ENCODE data around the gene PLD4. TPM values are rescaled to one million over a fixed set of nuclear protein-coding genes. Genes with fewer than 3 reads are reported as not detected.

The PLD4 gene
- polyA plus RNA-seq, 1 donor = 11.1 TPM

GRCh38 chr14:104936361-104937155, 11.9 kb downstream of the PLD4 start:
- no peak for DNase-seq
- no CpG with 5 or more reads among the region's 10 CpGs for WGBS (ENCODE audit: insufficient coverage, low lambda C conversion rate)
- H3K36me3 ChIP-seq (ENCODE audit: control insufficient read depth, insufficient read depth, low read length) = no peaks in the 10 kb centered on the region

GRCh38 chr14:104937161-104937560, 12.5 kb downstream of the PLD4 start:
- Histone ChIP-seq H3K36me3 (ENCODE audit: control insufficient read depth, insufficient read depth, low read length) (no peaks in the 10 kb centered on the region), H3K27ac (ENCODE audit: low read length) (no peak overlapping the region), H3K9me3 (ENCODE audit: control insufficient read depth, low read depth, low read length) (peaks cover 10% of the 10 kb centered on the region), H3K27me3 (ENCODE audit: control insufficient read depth, insufficient read depth, low read length) (peaks cover 72% of the 10 kb centered on the region), H3K4me3 (ENCODE audit: low read length) (no peak overlapping the region), H3K4me1 (ENCODE audit: control insufficient read depth, insufficient read depth, low read length) (peaks cover 5% of the 10 kb centered on the region)
- no CpG with 5 or more reads among the region's 4 CpGs for WGBS (ENCODE audit: insufficient coverage, low lambda C conversion rate)
- DNase-seq = no peak

More at GRCh38 chr14:104936361-104937155, 11.9 kb downstream of the PLD4 start:
- Histone ChIP-seq H3K27ac (ENCODE audit: low read length) (no peak overlapping the region), H3K4me1 (ENCODE audit: control insufficient read depth, insufficient read depth, low read length) (peaks cover 10% of the 10 kb centered on the region), H3K27me3 (ENCODE audit: control insufficient read depth, insufficient read depth, low read length) (peaks cover 78% of the 10 kb centered on the region), H3K4me3 (ENCODE audit: low read length) (no peak overlapping the region), H3K9me3 (ENCODE audit: control insufficient read depth, low read depth, low read length) (peaks cover 16% of the 10 kb centered on the region)

DNA sequence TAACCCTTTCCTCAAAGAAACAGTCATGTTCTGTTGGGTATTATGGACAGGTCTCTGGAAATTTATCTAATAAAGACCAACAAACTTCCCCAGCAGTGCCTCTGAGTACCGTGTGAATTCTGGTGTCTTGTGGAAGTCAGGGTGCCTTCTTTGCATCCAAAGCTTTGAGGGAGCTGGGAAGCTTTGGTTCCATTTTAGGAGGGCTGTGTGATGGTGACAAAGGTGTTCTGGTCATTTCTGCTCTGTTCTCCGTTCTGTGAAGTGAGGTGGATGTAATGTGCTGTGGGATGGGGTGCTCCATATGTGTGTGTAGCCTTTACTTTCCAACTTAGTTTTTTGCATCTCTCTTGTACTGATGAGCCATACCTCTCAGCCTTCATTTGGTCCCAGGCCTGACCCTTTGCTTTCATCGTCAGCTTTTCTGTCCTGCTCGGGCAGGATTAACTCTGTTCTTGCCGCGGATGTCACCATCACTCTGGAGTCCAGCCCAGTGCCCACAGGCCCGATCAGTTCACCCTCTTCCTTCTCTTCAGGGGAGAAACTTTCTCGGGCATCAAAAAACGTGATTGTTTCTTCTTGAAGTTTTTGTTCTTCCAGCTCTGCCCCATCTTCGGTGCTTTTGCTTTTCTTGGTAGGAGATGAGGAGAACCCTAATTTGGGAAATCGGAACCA, 13.2 kb downstream of the PLD4 start:
- H3K27me3 ChIP-seq (ENCODE audit: control insufficient read depth, insufficient read depth, low read length) = peaks cover 65% of the 10 kb centered on the region
- no peaks in the 10 kb centered on the region for H3K36me3 ChIP-seq (ENCODE audit: control insufficient read depth, insufficient read depth, low read length)
- no peaks in the 10 kb centered on the region for H3K4me1 ChIP-seq (ENCODE audit: control insufficient read depth, insufficient read depth, low read length)
- WGBS (ENCODE audit: insufficient coverage, low lambda C conversion rate) = 40% methylated on average over 1 of the region's 11 CpGs
- H3K4me3 ChIP-seq (ENCODE audit: low read length) = no peak overlapping the region
- peaks cover 3% of the 10 kb centered on the region for H3K9me3 ChIP-seq (ENCODE audit: control insufficient read depth, low read depth, low read length)
- no peak overlapping the region for H3K27ac ChIP-seq (ENCODE audit: low read length)
- no peak for DNase-seq

DNA sequence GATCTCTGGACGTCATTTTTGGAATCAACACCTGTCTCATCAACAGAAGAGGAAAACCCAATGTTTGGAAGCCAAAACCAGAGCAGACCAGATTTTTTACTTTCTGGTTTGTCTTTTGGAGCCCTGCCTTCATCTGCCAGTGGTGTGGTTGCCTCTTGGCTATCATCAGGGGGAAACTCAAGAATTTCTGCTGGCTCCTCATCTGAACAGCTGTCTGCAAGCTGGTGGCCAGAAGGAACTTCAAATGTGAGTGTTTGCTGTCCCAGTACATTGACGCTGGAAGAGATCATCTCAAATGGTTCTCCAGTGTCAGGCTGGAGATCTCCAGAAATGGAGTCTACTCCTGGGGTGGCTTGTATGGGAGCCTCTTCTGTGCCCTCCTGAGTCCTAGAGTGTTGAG, 13.8 kb downstream of the PLD4 start:
- no CpG with 5 or more reads among the region's 2 CpGs for WGBS (ENCODE audit: insufficient coverage, low lambda C conversion rate)
- DNase-seq = no peak

DNA sequence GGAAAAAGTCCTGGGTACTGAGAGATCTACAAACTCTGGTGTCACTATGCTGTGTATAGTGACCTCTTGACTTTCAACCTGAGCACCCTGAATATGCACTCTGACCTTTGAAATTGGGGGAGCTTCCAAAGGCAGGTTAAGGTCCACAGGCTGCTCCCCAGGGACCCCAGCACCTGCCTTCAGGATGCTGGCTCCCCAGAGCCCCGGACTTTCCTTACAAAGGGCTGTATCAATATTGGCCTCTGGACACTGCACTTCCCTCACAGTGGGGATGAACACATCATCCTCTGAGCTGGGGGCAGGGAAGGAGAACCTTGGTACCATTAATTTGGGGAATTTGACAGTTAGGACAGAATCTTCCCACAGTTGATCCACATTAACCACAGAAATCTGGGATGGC, 14.3 kb downstream of the PLD4 start:
- WGBS (ENCODE audit: insufficient coverage, low lambda C conversion rate) = no CpG with 5 or more reads among the region's 1 CpG
- DNase-seq = no peak

More for the DNA sequence above, 13.8 kb downstream of the PLD4 start:
- Histone ChIP-seq H3K9me3 (ENCODE audit: control insufficient read depth, low read depth, low read length) (no peaks in the 10 kb centered on the region), H3K36me3 (ENCODE audit: control insufficient read depth, insufficient read depth, low read length) (no peaks in the 10 kb centered on the region), H3K4me3 (ENCODE audit: low read length) (no peak overlapping the region), H3K27ac (ENCODE audit: low read length) (no peak overlapping the region), H3K27me3 (ENCODE audit: control insufficient read depth, insufficient read depth, low read length) (peaks cover 61% of the 10 kb centered on the region), H3K4me1 (ENCODE audit: control insufficient read depth, insufficient read depth, low read length) (no peaks in the 10 kb centered on the region)

DNA sequence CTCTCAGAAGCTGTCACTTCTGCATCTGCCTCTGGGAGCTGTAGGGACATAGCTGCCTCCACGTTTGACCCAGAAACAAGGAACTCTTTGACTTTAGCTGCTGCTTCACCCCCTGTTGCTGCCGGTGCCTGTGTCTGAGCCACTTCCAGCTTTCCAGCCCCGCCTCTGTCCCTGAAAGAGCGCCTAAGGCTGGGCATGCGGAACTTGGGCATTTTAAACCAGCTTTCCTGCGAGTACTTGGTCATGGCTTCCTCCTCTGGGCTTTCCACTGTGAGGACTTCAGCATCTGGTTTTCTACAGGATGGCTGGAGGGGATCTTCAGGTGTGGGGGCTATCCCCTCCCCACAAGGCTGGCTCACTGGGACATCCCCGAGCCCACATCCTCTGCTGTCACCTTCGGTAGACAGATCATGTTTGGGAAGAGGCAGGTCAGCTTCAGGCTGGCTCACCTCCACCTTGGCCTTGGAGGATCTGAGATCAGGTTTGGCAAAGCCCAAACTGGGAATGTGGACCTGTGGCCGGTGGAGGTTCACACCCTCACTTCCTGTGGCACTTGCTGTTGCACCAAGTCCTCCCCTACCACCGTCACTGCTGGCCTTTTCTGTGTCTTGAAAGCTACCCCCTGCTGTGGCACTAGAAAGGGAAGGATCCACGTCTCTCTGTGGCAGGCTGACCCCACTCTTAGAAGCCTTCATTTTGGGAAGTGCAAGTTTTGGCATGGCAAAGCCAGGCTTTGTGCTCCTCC, 15.2 kb downstream of the PLD4 start:
- Histone ChIP-seq H3K27me3 (ENCODE audit: control insufficient read depth, insufficient read depth, low read length) (peaks cover 51% of the 10 kb centered on the region), H3K4me1 (ENCODE audit: control insufficient read depth, insufficient read depth, low read length) (no peaks in the 10 kb centered on the region), H3K36me3 (ENCODE audit: control insufficient read depth, insufficient read depth, low read length) (no peaks in the 10 kb centered on the region), H3K4me3 (ENCODE audit: low read length) (no peak overlapping the region), H3K27ac (ENCODE audit: low read length) (no peak overlapping the region), H3K9me3 (ENCODE audit: control insufficient read depth, low read depth, low read length) (no peaks in the 10 kb centered on the region)
- DNase-seq = no peak
- no CpG with 5 or more reads among the region's 11 CpGs for WGBS (ENCODE audit: insufficient coverage, low lambda C conversion rate)

More for the DNA sequence above, 14.3 kb downstream of the PLD4 start:
- Histone ChIP-seq H3K27me3 (ENCODE audit: control insufficient read depth, insufficient read depth, low read length) (peaks cover 60% of the 10 kb centered on the region), H3K36me3 (ENCODE audit: control insufficient read depth, insufficient read depth, low read length) (no peaks in the 10 kb centered on the region), H3K4me1 (ENCODE audit: control insufficient read depth, insufficient read depth, low read length) (no peaks in the 10 kb centered on the region), H3K9me3 (ENCODE audit: control insufficient read depth, low read depth, low read length) (no peaks in the 10 kb centered on the region), H3K27ac (ENCODE audit: low read length) (no peak overlapping the region), H3K4me3 (ENCODE audit: low read length) (no peak overlapping the region)

DNA sequence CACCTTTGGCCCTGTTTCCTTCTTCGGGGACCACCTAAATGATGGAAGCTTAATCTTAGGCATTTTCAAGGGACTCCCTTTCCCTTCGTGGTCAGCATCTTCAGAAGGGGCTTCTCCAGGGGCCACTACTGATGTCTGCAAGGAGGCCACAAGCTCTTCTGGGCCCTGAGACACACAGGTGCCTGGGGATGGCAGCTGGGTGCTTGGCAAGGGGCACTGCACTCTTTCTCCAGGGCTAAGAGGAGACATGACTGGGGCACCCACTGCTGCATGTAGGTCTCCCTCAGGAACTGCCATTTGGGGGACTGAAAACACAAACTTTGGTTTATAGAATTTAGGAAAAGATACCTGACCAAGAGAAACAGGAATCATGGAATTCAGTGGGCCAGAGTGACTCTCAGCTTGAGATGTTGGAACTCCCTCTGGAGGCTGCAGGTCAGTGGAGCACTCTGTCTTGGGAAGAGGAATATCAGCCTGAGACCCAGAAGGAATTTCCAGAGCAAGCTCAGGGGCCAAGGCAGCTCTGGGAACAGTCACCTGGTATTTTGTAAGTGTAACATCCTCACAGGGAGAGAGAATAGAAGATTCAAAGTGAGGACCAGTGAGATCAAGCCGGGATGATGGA, 16.0 kb downstream of the PLD4 start:
- H3K4me3 ChIP-seq (ENCODE audit: low read length) = no peak overlapping the region
- no peaks in the 10 kb centered on the region for H3K4me1 ChIP-seq (ENCODE audit: control insufficient read depth, insufficient read depth, low read length)
- H3K36me3 ChIP-seq (ENCODE audit: control insufficient read depth, insufficient read depth, low read length) = no peaks in the 10 kb centered on the region
- H3K27me3 ChIP-seq (ENCODE audit: control insufficient read depth, insufficient read depth, low read length) = peaks cover 44% of the 10 kb centered on the region
- H3K27ac ChIP-seq (ENCODE audit: low read length) = no peak overlapping the region
- 100% methylated on average over 1 of the region's 3 CpGs for WGBS (ENCODE audit: insufficient coverage, low lambda C conversion rate)
- DNase-seq = no peak
- H3K9me3 ChIP-seq (ENCODE audit: control insufficient read depth, low read depth, low read length) = no peaks in the 10 kb centered on the region

DNA sequence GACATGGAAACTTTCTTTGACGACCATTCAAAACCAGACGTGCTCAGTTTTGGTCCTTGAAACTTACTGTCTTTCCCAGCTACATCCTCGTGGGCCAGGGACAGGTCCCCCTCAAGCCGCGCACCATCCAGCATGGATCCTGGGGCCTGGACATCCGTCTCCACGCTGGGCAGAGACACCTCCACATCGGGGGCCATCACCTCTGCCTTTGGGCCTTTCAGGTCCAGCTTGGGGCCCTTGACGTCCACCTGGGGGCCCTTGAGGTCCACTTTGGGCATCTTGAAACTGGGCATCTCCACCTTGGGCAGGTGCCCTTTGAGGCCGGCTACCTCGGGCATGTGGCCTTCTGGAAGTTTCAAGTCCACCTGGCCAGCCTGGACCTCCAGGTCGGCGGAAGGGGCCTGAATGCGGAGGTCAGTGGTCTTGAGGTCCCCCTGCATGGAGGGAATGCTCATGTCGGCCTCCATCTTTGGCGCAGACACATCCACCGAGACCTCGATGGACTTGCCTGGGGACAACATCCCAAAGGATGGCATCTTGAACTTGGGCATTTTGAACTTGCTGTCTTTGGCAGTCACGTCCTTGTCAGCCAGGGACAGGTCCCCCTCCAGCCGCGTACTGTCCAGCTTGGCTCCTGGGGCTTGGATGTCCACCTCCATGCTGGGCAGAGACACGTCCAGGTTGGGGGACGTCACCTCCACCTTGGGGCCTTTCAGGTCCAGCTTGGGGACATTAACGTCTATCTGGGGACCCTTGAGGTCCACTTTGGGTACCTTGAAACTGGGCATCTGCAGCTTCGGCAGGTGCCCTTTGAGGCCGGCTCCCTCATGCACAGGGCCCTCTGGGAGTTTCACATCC, 17.1 kb downstream of the PLD4 start:
- Histone ChIP-seq H3K4me1 (ENCODE audit: control insufficient read depth, insufficient read depth, low read length) (no peaks in the 10 kb centered on the region), H3K27ac (ENCODE audit: low read length) (no peak overlapping the region), H3K4me3 (ENCODE audit: low read length) (no peak overlapping the region), H3K27me3 (ENCODE audit: control insufficient read depth, insufficient read depth, low read length) (peaks cover 38% of the 10 kb centered on the region), H3K9me3 (ENCODE audit: control insufficient read depth, low read depth, low read length) (no peaks in the 10 kb centered on the region), H3K36me3 (ENCODE audit: control insufficient read depth, insufficient read depth, low read length) (no peaks in the 10 kb centered on the region)
- DNase-seq = no peak
- WGBS (ENCODE audit: insufficient coverage, low lambda C conversion rate) = no CpG with 5 or more reads among the region's 26 CpGs

DNA sequence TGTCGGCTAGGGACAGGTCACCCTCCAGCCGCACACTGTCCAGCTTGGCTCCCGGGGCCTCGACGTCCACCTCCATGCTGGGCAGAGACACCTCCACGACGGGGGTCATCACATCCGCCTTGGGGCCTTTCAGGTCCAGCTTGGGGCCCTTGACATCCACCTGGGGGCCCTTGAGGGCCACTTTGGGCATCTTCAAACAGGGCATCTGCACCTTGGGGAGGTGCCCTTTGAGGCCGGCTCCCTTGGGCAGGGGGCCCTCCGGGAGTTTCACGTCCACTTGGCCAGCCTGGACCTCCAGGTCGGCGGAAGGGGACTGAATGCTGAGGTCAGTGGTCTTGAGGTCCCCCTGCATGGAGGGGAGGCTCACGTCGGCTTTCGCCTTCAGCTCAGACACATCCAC, 17.9 kb downstream of the PLD4 start:
- WGBS (ENCODE audit: insufficient coverage, low lambda C conversion rate) = no CpG with 5 or more reads among the region's 16 CpGs
- no peak overlapping the region for H3K4me3 ChIP-seq (ENCODE audit: low read length)
- DNase-seq = no peak

More for the DNA sequence above, 17.9 kb downstream of the PLD4 start:
- no peaks in the 10 kb centered on the region for H3K4me1 ChIP-seq (ENCODE audit: control insufficient read depth, insufficient read depth, low read length)
- H3K36me3 ChIP-seq (ENCODE audit: control insufficient read depth, insufficient read depth, low read length) = no peaks in the 10 kb centered on the region
- no peak overlapping the region for H3K27ac ChIP-seq (ENCODE audit: low read length)
- H3K9me3 ChIP-seq (ENCODE audit: control insufficient read depth, low read depth, low read length) = no peaks in the 10 kb centered on the region
- peaks cover 31% of the 10 kb centered on the region for H3K27me3 ChIP-seq (ENCODE audit: control insufficient read depth, insufficient read depth, low read length)
